GM12878 (cell line): Measurements from ENCODE around the gene SYNRG.

Experiments
- ATF2 ChIP-seq: IDR thresholded peaks from 2 replicates; pipeline ENCODE4 v1.6.1; 2012; ENCODE audit warnings: low read length, inconsistent platforms
- BCL3 ChIP-seq: IDR thresholded peaks from 2 replicates; pipeline ENCODE4 v1.6.1; 2011; ENCODE audit warnings: borderline replicate concordance, low read depth, mild to moderate bottlenecking, moderate library complexity, low read length; ENCODE audit not compliant: insufficient read depth, poor library complexity, severe bottlenecking
- SRF ChIP-seq, 2 experiments: IDR thresholded peaks; 2 replicates each; pipeline ENCODE4 v1.6.1; 2011; ENCODE audit warnings: low read depth in 2 of 2, low read length in 2 of 2, mild to moderate bottlenecking in 1 of 2, moderate library complexity in 1 of 2
- YY1 ChIP-seq: IDR thresholded peaks from 2 replicates; pipeline ENCODE4 v1.6.1; 2011; ENCODE audit warnings: low read depth, mild to moderate bottlenecking, low read length
- TF ChIP-seq, protein P1 (sequence below), 3 experiments: IDR thresholded peaks in 2 of 3; conservative IDR thresholded peaks in 1 of 3; 2 replicates each; pipeline ENCODE4 v1.5.1; 2011; ENCODE audit warnings: low read depth in 3 of 3, low read length in 3 of 3, mild to moderate bottlenecking in 3 of 3, control low read depth in 2 of 3, moderate library complexity in 2 of 3, inconsistent platforms in 1 of 3, mixed read lengths in 1 of 3; ENCODE audit not compliant: control insufficient read depth in 2 of 3, insufficient read depth in 1 of 3; ENCODE audit errors: extremely low read depth in 1 of 3

DNA sequence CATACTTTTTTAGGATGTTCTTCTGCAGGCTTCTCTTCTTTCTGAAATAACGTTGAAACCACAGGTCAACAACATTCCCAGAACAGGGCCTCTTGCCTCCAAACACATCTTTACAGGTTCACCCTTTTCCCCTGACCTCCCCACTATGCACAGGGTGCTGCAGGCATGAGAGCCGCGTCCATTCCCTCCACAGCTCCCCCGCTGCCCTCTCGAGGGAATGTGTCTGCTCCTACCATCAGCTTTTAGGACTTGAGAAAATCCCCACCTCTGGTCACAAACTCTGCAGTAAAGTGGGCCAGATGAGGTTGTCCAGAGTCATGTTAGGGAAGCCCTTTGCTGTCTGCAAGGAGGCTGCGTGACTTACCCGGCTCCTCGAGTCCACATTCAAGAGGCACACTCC lies 89.0 kb downstream of the SYNRG start:
- no peak for TF ChIP-seq ATF2
- TF ChIP-seq YY1 = no peak
- TF ChIP-seq, protein P1, sequence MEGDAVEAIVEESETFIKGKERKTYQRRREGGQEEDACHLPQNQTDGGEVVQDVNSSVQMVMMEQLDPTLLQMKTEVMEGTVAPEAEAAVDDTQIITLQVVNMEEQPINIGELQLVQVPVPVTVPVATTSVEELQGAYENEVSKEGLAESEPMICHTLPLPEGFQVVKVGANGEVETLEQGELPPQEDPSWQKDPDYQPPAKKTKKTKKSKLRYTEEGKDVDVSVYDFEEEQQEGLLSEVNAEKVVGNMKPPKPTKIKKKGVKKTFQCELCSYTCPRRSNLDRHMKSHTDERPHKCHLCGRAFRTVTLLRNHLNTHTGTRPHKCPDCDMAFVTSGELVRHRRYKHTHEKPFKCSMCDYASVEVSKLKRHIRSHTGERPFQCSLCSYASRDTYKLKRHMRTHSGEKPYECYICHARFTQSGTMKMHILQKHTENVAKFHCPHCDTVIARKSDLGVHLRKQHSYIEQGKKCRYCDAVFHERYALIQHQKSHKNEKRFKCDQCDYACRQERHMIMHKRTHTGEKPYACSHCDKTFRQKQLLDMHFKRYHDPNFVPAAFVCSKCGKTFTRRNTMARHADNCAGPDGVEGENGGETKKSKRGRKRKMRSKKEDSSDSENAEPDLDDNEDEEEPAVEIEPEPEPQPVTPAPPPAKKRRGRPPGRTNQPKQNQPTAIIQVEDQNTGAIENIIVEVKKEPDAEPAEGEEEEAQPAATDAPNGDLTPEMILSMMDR (IDR thresholded peaks at IDR 0.05 in 2 of 3, conservative IDR thresholded peaks at IDR 0.05 in 1 of 3; ENCODE audit: control insufficient read depth in 2 of 3, extremely low read depth in 1 of 3, insufficient read depth in 1 of 3, low read depth in 3 of 3, low read length in 3 of 3) = no peak
- TF ChIP-seq SRF (IDR thresholded peaks at IDR 0.05; ENCODE audit: low read depth in 2 of 2, low read length in 2 of 2) = no peak
- TF ChIP-seq BCL3 = no peak
